ENCODE results near the gene ZNF783. TPM values are rescaled to one million over a fixed set of nuclear protein-coding genes. Genes with fewer than 3 reads are reported as not detected.

The ZNF783 gene
- total and polyA plus RNA-seq, 4 experiments from 2014 or later, result 2.7 to 43.5 (median 25.3) TPM

DNA sequence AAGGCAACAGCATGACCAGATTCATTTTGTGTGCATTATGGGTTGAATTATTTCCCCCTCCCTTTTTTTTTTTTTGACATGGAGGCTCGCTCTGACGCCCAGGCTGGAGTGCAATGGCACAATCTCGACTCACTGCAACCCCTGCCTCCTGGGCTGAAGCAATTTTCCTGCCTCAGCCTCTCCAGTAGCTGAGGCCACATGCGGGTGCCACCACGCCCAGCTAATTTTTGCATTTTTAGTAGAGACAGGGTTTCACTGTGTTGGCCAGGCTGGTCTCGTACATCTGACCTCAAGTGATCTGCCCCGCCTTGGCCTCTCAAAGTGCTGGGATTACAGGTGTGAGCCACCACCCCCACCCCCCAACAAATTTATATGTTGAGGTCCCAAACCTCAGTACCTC lies 42.0 kb downstream of the ZNF783 start:
- Mint-ChIP-seq H3K9me3 (peaks cover 0 to under 1% (median 0%) of the 10 kb centered on the region in 8 donors), H3K27ac (no peak overlapping the region), H3K36me3 (no peaks in the 10 kb centered on the region), H3K27me3 (peaks cover 0 to 2% of the 10 kb centered on the region in 2 donors), H3K4me3 (no peak overlapping the region), H3K4me1 (no peaks in the 10 kb centered on the region)
- no peak for DNase-seq
- H3K9me3 ChIP-seq (ENCODE audit: control insufficient read depth in 1 of 2, low read length in 2 of 2), result no peaks in the 10 kb centered on the region
- H3K36me3 ChIP-seq (ENCODE audit: insufficient read depth, low read length), result no peaks in the 10 kb centered on the region
- no peaks in the 10 kb centered on the region for H3K27me3 ChIP-seq (ENCODE audit: insufficient read depth, low read length)
- H3K4me3 ChIP-seq (ENCODE audit: low read length in 2 of 2), result no peak overlapping the region
- intact Hi-C loops (cut with micrococcal nuclease), result no loop called here
- POLR2A ChIA-PET (ENCODE audit: partially characterized antibody), result no interaction called here
- no peaks in the 10 kb centered on the region for H3K4me1 ChIP-seq (ENCODE audit: insufficient read depth, low read length)
- CTCF ChIA-PET (ENCODE audit: partially characterized antibody), result no interaction called here
- H3K27ac ChIP-seq (ENCODE audit: low read depth, low read length), result no peak overlapping the region

GRCh38 chr7:149306854-149307253 lies 44.9 kb downstream of the ZNF783 start:
- no peaks in the 10 kb centered on the region for H3K27me3 ChIP-seq (ENCODE audit: insufficient read depth, low read length)
- Mint-ChIP-seq H3K4me1 (peaks cover 0 to 5% (median 3%) of the 10 kb centered on the region in 4 donors), H3K27ac (peak overlapping the region in 1 of 7 donors; percentile 24), H3K4me3 (no peak overlapping the region), H3K36me3 (no peaks in the 10 kb centered on the region), H3K27me3 (peaks cover 0 to 2% of the 10 kb centered on the region in 2 donors), H3K9me3 (peaks cover 0 to 3% (median 0%) of the 10 kb centered on the region in 8 donors)
- no peaks in the 10 kb centered on the region for H3K36me3 ChIP-seq (ENCODE audit: insufficient read depth, low read length)
- intact Hi-C loops (cut with micrococcal nuclease), result no loop called here
- H3K4me3 ChIP-seq (ENCODE audit: low read length in 2 of 2), result no peak overlapping the region
- H3K4me1 ChIP-seq (ENCODE audit: insufficient read depth, low read length), result no peaks in the 10 kb centered on the region
- no peak for DNase-seq
- ChIA-PET CTCF (ENCODE audit: partially characterized antibody) (interaction anchor here (1.4 kb wide), 1 partner anchor 45 kb away, joined by 4 read pairs; the partner anchor contains the start of gene ZNF783), POLR2A (ENCODE audit: partially characterized antibody) (no interaction called here)
- H3K9me3 ChIP-seq (ENCODE audit: control insufficient read depth in 1 of 2, low read length in 2 of 2), result no peaks in the 10 kb centered on the region
- H3K27ac ChIP-seq (ENCODE audit: low read depth, low read length), result no peak overlapping the region

- intact Hi-C loops (cut with micrococcal nuclease), result no loop called here
- ChIA-PET CTCF (ENCODE audit: partially characterized antibody) (interaction anchor here (1.4 to 3.7 kb wide), 2 partner anchors 23 to 46 kb away, joined by 4 to 18 read pairs; partner anchors contain the start of gene ZNF783), POLR2A (ENCODE audit: partially characterized antibody) (no interaction called here)
- peaks cover 0 to 5% (median 3%) of the 10 kb centered on the region in 4 donors for H3K4me1 Mint-ChIP-seq
- no peaks in the 10 kb centered on the region for H3K36me3 Mint-ChIP-seq
- peaks cover 0 to 3% (median 0%) of the 10 kb centered on the region in 8 donors for H3K9me3 Mint-ChIP-seq
- H3K27ac Mint-ChIP-seq, result no peak overlapping the region
- no peaks in the 10 kb centered on the region for H3K27me3 ChIP-seq (ENCODE audit: insufficient read depth, low read length)
- H3K4me3 Mint-ChIP-seq, result no peak overlapping the region
- no peaks in the 10 kb centered on the region for H3K36me3 ChIP-seq (ENCODE audit: insufficient read depth, low read length)
- H3K9me3 ChIP-seq (ENCODE audit: control insufficient read depth in 1 of 2, low read length in 2 of 2), result no peaks in the 10 kb centered on the region
- no peak overlapping the region for H3K4me3 ChIP-seq (ENCODE audit: low read length in 2 of 2)
- DNase-seq, result no peak
- peaks cover 0 to 2% of the 10 kb centered on the region in 2 donors for H3K27me3 Mint-ChIP-seq
- H3K27ac ChIP-seq (ENCODE audit: low read depth, low read length), result no peak overlapping the region
- H3K4me1 ChIP-seq (ENCODE audit: insufficient read depth, low read length), result no peaks in the 10 kb centered on the region
Observed at GRCh38 chr7:149307775-149308501, 45.9 kb downstream of the ZNF783 start.

- Histone ChIP-seq H3K27me3 (ENCODE audit: insufficient read depth, low read length) (no peaks in the 10 kb centered on the region), H3K27ac (ENCODE audit: low read depth, low read length) (no peak overlapping the region), H3K4me1 (ENCODE audit: insufficient read depth, low read length) (no peaks in the 10 kb centered on the region), H3K9me3 (ENCODE audit: control insufficient read depth in 1 of 2, low read length in 2 of 2) (no peaks in the 10 kb centered on the region), H3K36me3 (ENCODE audit: insufficient read depth, low read length) (no peaks in the 10 kb centered on the region), H3K4me3 (ENCODE audit: low read length in 2 of 2) (no peak overlapping the region)
- peak in 4 of 5 donors; percentile 20 to 38 (median 23) for DNase-seq
- H3K4me3 Mint-ChIP-seq, result no peak overlapping the region
- intact Hi-C loops (cut with micrococcal nuclease), result loop anchor here (1.0 to 2.0 kb wide), 2 partner anchors 71 to 187 kb away; partner anchors contain the start of genes ZNF212 and ZNF746
- POLR2A ChIA-PET (ENCODE audit: partially characterized antibody), result interaction anchor here (0.7 to 1.3 kb wide), 2 partner anchors 25 to 48 kb away, joined by 3 to 5 read pairs; partner anchors contain the start of gene ZNF783
- peaks cover 0 to 5% (median 3%) of the 10 kb centered on the region in 4 donors for H3K4me1 Mint-ChIP-seq
- H3K36me3 Mint-ChIP-seq, result no peaks in the 10 kb centered on the region
- peak overlapping the region in 4 of 7 donors; percentile 0 to 70 (median 18) for H3K27ac Mint-ChIP-seq
- CTCF ChIA-PET (ENCODE audit: partially characterized antibody), result interaction anchor here (0.5 to 3.7 kb wide), 13 partner anchors 10 to 432 kb away, joined by 3 to 18 read pairs (median 3); partner anchors contain the start of gene ZNF783
- peaks cover 0 to 3% (median 0%) of the 10 kb centered on the region in 8 donors for H3K9me3 Mint-ChIP-seq
- H3K27me3 Mint-ChIP-seq, result peaks cover 0 to 2% of the 10 kb centered on the region in 2 donors
Observed at GRCh38 chr7:149310113-149310836, 48.3 kb downstream of the ZNF783 start.

- H3K27me3 ChIP-seq (ENCODE audit: insufficient read depth, low read length), result no peaks in the 10 kb centered on the region
- Mint-ChIP-seq H3K27ac (peak overlapping the region in 1 of 7 donors; percentile 0), H3K36me3 (no peaks in the 10 kb centered on the region), H3K27me3 (peaks cover 0 to 2% of the 10 kb centered on the region in 2 donors), H3K4me3 (no peak overlapping the region), H3K9me3 (peaks cover 0 to 3% (median 0%) of the 10 kb centered on the region in 8 donors), H3K4me1 (peaks cover 0 to 5% (median 3%) of the 10 kb centered on the region in 4 donors)
- H3K9me3 ChIP-seq (ENCODE audit: control insufficient read depth in 1 of 2, low read length in 2 of 2), result no peaks in the 10 kb centered on the region
- POLR2A ChIA-PET (ENCODE audit: partially characterized antibody), result interaction anchor here (1.3 kb wide), 1 partner anchor 49 kb away, joined by 5 read pairs; the partner anchor contains the start of gene ZNF783
- H3K27ac ChIP-seq (ENCODE audit: low read depth, low read length), result no peak overlapping the region
- H3K4me1 ChIP-seq (ENCODE audit: insufficient read depth, low read length), result no peaks in the 10 kb centered on the region
- DNase-seq, result no peak
- intact Hi-C loops (cut with micrococcal nuclease), result loop anchor here (1.0 to 2.0 kb wide), 2 partner anchors 72 to 186 kb away; partner anchors contain the start of genes ZNF212 and ZNF746
- CTCF ChIA-PET (ENCODE audit: partially characterized antibody), result interaction anchor here (0.5 to 3.7 kb wide), 6 partner anchors 12 to 431 kb away, joined by 3 to 18 read pairs (median 3); no protein-coding TSS in a partner anchor
- no peaks in the 10 kb centered on the region for H3K36me3 ChIP-seq (ENCODE audit: insufficient read depth, low read length)
- no peak overlapping the region for H3K4me3 ChIP-seq (ENCODE audit: low read length in 2 of 2)
Observed at GRCh38 chr7:149310990-149311573, 49.1 kb downstream of the ZNF783 start.

DNA sequence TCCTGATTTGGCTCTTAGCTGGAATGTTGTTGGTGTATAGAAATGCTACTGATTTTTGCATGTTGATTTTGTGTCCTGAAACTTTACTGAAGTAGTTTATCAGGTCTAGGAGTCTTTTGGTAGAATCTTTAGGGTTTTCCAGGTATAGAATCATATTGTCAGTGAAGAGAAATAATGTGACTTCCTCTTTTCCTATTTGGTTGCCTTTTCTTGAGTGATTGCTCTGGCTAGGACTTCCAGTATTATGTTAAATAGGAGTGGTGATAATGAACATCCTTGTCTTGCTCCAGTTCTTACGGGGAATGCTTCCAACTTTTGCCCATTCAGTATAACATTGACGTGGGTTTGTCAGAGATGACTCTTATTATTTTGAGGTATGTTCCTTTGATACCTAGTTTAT lies 52.0 kb downstream of the ZNF783 start:
- Histone ChIP-seq H3K4me3 (ENCODE audit: low read length in 2 of 2) (no peak overlapping the region), H3K27me3 (ENCODE audit: insufficient read depth, low read length) (no peaks in the 10 kb centered on the region), H3K27ac (ENCODE audit: low read depth, low read length) (no peak overlapping the region), H3K36me3 (ENCODE audit: insufficient read depth, low read length) (no peaks in the 10 kb centered on the region), H3K9me3 (ENCODE audit: control insufficient read depth in 1 of 2, low read length in 2 of 2) (no peaks in the 10 kb centered on the region), H3K4me1 (ENCODE audit: insufficient read depth, low read length) (no peaks in the 10 kb centered on the region)
- Mint-ChIP-seq H3K9me3 (peaks cover 0 to 8% (median 1%) of the 10 kb centered on the region in 8 donors), H3K27me3 (peaks cover 2 to 4% of the 10 kb centered on the region in 2 donors), H3K4me3 (no peak overlapping the region), H3K4me1 (peaks cover 0 to 5% (median 3%) of the 10 kb centered on the region in 4 donors), H3K36me3 (no peaks in the 10 kb centered on the region), H3K27ac (no peak overlapping the region)
- intact Hi-C loops (cut with micrococcal nuclease), result no loop called here
- ChIA-PET POLR2A (ENCODE audit: partially characterized antibody) (no interaction called here), CTCF (ENCODE audit: partially characterized antibody) (no interaction called here)
- DNase-seq, result no peak
